Bronchial epithelial cell (primary cell): Measurements from ENCODE around the gene DPP6. TPM values are rescaled to one million over a fixed set of nuclear protein-coding genes. Genes with fewer than 3 reads are reported as not detected.
A peak's percentile ranks its signal among the peaks of the same experiment; 100 is the strongest.

ENCODE experiments used
- DNase-seq: peaks from one replicate; pipeline ENCODE4 v3.0.0-alpha.2; 2010; ENCODE audit warnings: low read depth
- FAIRE-seq: peaks from 2 replicates; lab custom pipeline; 2011; peaks lifted over from hg19 to GRCh38; lab: Jason Lieb, UNC
- H3K27me3 ChIP-seq: 2 replicates; pipeline ENCODE4 v1.5.1; 2011; ENCODE audit warnings: low read length; ENCODE audit not compliant: control insufficient read depth, insufficient read depth
- H3K36me3 ChIP-seq: 2 replicates; pipeline ENCODE4 v1.5.1; 2011; ENCODE audit warnings: low read length; ENCODE audit not compliant: control insufficient read depth, insufficient read depth
- H3K4me3 ChIP-seq: 2 replicates; pipeline ENCODE4 v1.5.1; 2011; ENCODE audit warnings: mild to moderate bottlenecking, low read depth, low read length, control low read depth
- CTCF ChIP-seq: IDR thresholded peaks from 2 replicates; pipeline ENCODE4 v1.5.1; 2011; ENCODE audit warnings: mild to moderate bottlenecking, moderate library complexity, low read length, control low read depth, inconsistent platforms; ENCODE audit not compliant: insufficient read depth, severe bottlenecking
- total RNA-seq: library from RNA; depleted of rRNA; stranded (reverse); fragments of >200 nt; gene quantifications from 2 replicates; pipeline ENCODE4 v1.2.1, GENCODE V29; 2014

DPP6 gene
- total RNA-seq, 1 donor from 2014 or later = not detected

GRCh38 chr7:154177584-154177983, 125.4 kb downstream of the DPP6 start:
- DNase-seq = no peak
- no peaks in the 10 kb centered on the region for H3K27me3 ChIP-seq
- TF ChIP-seq CTCF = no peak
- no peaks in the 10 kb centered on the region for H3K36me3 ChIP-seq
- no peak overlapping the region for H3K4me3 ChIP-seq
- no peak for FAIRE-seq

- Histone ChIP-seq H3K36me3 (no peaks in the 10 kb centered on the region), H3K27me3 (no peaks in the 10 kb centered on the region), H3K4me3 (no peak overlapping the region)
- FAIRE-seq (no peak), DNase-seq (peak; percentile 21)
- TF ChIP-seq CTCF = no peak
Observed at GRCh38 chr7:154178895-154179294, 126.7 kb downstream of the DPP6 start.

GRCh38 chr7:154183482-154183881, 131.3 kb downstream of the DPP6 start:
- no peaks in the 10 kb centered on the region for H3K27me3 ChIP-seq
- FAIRE-seq (no peak), DNase-seq (no peak)
- TF ChIP-seq CTCF = no peak
- H3K4me3 ChIP-seq = no peak overlapping the region
- no peaks in the 10 kb centered on the region for H3K36me3 ChIP-seq

GRCh38 chr7:154183946-154184345, 131.7 kb downstream of the DPP6 start:
- FAIRE-seq = no peak
- Histone ChIP-seq H3K27me3 (no peaks in the 10 kb centered on the region), H3K36me3 (no peaks in the 10 kb centered on the region), H3K4me3 (no peak overlapping the region)
- TF ChIP-seq CTCF = no peak
- no peak for DNase-seq

GRCh38 chr7:154186811-154187210, 134.6 kb downstream of the DPP6 start:
- TF ChIP-seq CTCF = no peak
- Histone ChIP-seq H3K36me3 (no peaks in the 10 kb centered on the region), H3K27me3 (no peaks in the 10 kb centered on the region), H3K4me3 (no peak overlapping the region)
- no peak for FAIRE-seq
- no peak for DNase-seq

- no peak for FAIRE-seq
- no peak for DNase-seq
- no peak overlapping the region for H3K4me3 ChIP-seq
- H3K27me3 ChIP-seq = no peaks in the 10 kb centered on the region
- H3K36me3 ChIP-seq = no peaks in the 10 kb centered on the region
- no peak for TF ChIP-seq CTCF
Observed at GRCh38 chr7:154188330-154188729, 136.1 kb downstream of the DPP6 start.
